ENCODE results near the gene RCAN3. TPM values are rescaled to one million over a fixed set of nuclear protein-coding genes. Genes with fewer than 3 reads are reported as not detected.
"Not testable (repeated sequence)": the region's sequence is repeated elsewhere in the genome, so short reads cannot be mapped to it uniquely, and the experiment has no call there.

Gene RCAN3
- total RNA-seq, 2 donors from 2014 or later = 12.6 to 15.1 TPM

- no peaks in the 10 kb centered on the region for H3K36me3 ChIP-seq
- intact Hi-C loops (cut with DNase I) = no loop called here
- no peak for DNase-seq
- no peaks in the 10 kb centered on the region for H3K27me3 ChIP-seq
- TF ChIP-seq CTCF (IDR thresholded peaks at IDR 0.05) = no peak
- H3K27ac ChIP-seq = no peak overlapping the region
- H3K9me3 ChIP-seq = no peaks in the 10 kb centered on the region
- no peak overlapping the region for H3K4me3 ChIP-seq
- H3K4me1 ChIP-seq = no peaks in the 10 kb centered on the region
- H3K9ac ChIP-seq (ENCODE audit: low read depth in 2 of 2, low read length in 2 of 2) = no peak overlapping the region
These were observed 12.3 kb downstream of the RCAN3 start for GRCh38 chr1:24514946-24515345.

- DNase-seq; H3K36me3 ChIP-seq; H3K27me3 ChIP-seq; H3K9me3 ChIP-seq; H3K27ac ChIP-seq; H3K4me1 ChIP-seq; H3K9ac ChIP-seq (ENCODE audit: low read depth in 2 of 2, low read length in 2 of 2); intact Hi-C loops (cut with DNase I); H3K4me3 ChIP-seq: not testable (repeated sequence)
These were observed 13.1 kb downstream of the RCAN3 start for GRCh38 chr1:24515671-24516209.

GRCh38 chr1:24516506-24516905 lies 13.9 kb downstream of the RCAN3 start:
- Histone ChIP-seq H3K27me3 (no peaks in the 10 kb centered on the region), H3K27ac (no peak overlapping the region), H3K9ac (ENCODE audit: low read depth in 2 of 2, low read length in 2 of 2) (no peak overlapping the region), H3K4me1 (no peaks in the 10 kb centered on the region), H3K9me3 (no peaks in the 10 kb centered on the region), H3K4me3 (no peak overlapping the region), H3K36me3 (no peaks in the 10 kb centered on the region)
- intact Hi-C loops (cut with DNase I) = no loop called here
- no peak for TF ChIP-seq CTCF (IDR thresholded peaks at IDR 0.05)
- no peak for DNase-seq

GRCh38 chr1:24517898-24518297 lies 15.3 kb downstream of the RCAN3 start:
- Histone ChIP-seq H3K36me3 (no peaks in the 10 kb centered on the region), H3K9me3 (no peaks in the 10 kb centered on the region), H3K4me3 (no peak overlapping the region), H3K4me1 (no peaks in the 10 kb centered on the region), H3K27me3 (no peaks in the 10 kb centered on the region), H3K9ac (ENCODE audit: low read depth in 2 of 2, low read length in 2 of 2) (no peak overlapping the region), H3K27ac (no peak overlapping the region)
- intact Hi-C loops (cut with DNase I) = no loop called here
- no peak for DNase-seq
- TF ChIP-seq CTCF (IDR thresholded peaks at IDR 0.05) = no peak

- intact Hi-C loops (cut with DNase I); H3K9ac ChIP-seq (ENCODE audit: low read depth in 2 of 2, low read length in 2 of 2); H3K27ac ChIP-seq; DNase-seq; H3K9me3 ChIP-seq; H3K4me3 ChIP-seq; H3K4me1 ChIP-seq; H3K36me3 ChIP-seq; H3K27me3 ChIP-seq: not testable (repeated sequence)
These were observed 17.6 kb downstream of the RCAN3 start for GRCh38 chr1:24520282-24520681.

DNA sequence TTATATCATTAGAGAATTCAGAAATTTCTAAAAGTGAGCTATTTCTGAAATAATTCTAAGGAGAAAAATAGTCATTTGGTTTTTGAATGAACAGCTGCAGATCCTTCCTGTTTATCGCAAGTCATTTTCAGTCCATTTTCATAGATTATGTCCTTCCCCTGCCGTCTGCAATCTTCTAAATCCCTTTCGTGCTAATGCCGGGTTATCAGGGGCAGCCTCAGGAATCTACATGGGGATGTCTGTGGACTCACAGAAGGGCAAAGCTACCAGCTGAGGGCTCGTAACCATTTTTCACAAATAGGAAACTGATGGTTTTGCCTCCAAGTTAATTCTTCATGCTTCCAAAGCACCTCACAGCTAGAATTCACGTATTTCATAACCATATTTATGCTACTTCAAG lies 23.0 kb downstream of the RCAN3 start:
- Histone ChIP-seq H3K4me1 (no peaks in the 10 kb centered on the region), H3K36me3 (no peaks in the 10 kb centered on the region), H3K4me3 (no peak overlapping the region), H3K27me3 (no peaks in the 10 kb centered on the region), H3K27ac (no peak overlapping the region), H3K9ac (ENCODE audit: low read depth in 2 of 2, low read length in 2 of 2) (no peak overlapping the region), H3K9me3 (no peaks in the 10 kb centered on the region)
- TF ChIP-seq CTCF (IDR thresholded peaks at IDR 0.05) = no peak
- intact Hi-C loops (cut with DNase I) = no loop called here
- DNase-seq = no peak

DNA sequence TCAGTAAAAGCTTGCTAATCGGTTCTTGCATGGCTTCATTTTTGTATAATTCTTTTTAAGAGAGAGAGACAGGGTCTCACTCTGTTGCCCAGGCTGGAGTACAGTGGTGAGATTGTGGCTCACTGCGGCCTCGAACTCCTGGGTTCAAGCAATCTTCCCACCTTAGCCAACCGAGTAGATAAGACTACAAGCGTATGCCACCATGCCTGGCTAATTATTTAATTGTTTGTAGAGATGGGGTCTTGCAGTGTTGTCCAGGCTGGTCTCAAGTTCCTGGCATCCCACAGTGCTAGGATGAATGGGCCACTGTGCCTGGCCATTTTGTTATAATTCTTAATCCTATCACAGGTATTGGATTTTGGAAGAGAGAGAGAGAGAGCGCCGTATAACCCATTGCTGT lies 23.4 kb downstream of the RCAN3 start:
- Histone ChIP-seq H3K4me1 (no peaks in the 10 kb centered on the region), H3K9ac (ENCODE audit: low read depth in 2 of 2, low read length in 2 of 2) (no peak overlapping the region), H3K27me3 (no peaks in the 10 kb centered on the region), H3K27ac (no peak overlapping the region), H3K36me3 (no peaks in the 10 kb centered on the region), H3K9me3 (no peaks in the 10 kb centered on the region), H3K4me3 (no peak overlapping the region)
- DNase-seq = no peak
- intact Hi-C loops (cut with DNase I) = no loop called here
- no peak for TF ChIP-seq CTCF (IDR thresholded peaks at IDR 0.05)

Data from colonic mucosa (tissue), 4 donors.